HG03103 (cell line): ENCODE data around the gene HAPLN1.

Experiments used
- ATAC-seq: cut with Tn5 transposase; IDR thresholded peaks from one replicate; pipeline ENCODE4 v1.9.1; 2021; ENCODE audit warnings: low read depth; ENCODE audit not compliant: unreplicated experiment

HAPLN1 gene

DNA sequence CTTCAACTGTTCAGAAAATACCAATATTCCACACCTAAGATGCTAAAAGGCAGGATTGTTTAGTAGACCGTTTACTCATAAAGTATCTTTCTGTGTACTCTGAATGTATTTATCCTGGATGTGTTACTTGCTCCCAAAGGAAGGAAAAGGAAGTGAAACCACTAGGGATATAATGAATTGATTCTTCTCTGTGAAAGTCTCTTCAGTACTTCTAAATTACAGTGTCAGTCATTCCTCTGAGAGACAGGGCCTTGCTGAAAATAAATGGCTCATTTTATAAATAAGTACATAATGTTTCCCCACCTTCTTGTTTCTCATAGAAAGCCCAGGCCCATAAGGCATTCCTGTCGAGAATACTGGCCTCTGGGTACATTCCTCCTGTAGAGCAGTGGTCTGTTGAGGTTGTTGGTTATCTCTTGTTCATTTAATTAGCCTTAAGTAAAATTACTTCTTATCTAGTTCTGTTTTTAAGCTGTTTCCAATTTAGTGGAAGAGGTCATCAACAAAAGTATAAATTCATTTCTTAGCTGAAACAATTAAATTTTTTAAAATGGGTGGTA lies 1.6 kb downstream of the HAPLN1 start:
- no peak for ATAC-seq

DNA sequence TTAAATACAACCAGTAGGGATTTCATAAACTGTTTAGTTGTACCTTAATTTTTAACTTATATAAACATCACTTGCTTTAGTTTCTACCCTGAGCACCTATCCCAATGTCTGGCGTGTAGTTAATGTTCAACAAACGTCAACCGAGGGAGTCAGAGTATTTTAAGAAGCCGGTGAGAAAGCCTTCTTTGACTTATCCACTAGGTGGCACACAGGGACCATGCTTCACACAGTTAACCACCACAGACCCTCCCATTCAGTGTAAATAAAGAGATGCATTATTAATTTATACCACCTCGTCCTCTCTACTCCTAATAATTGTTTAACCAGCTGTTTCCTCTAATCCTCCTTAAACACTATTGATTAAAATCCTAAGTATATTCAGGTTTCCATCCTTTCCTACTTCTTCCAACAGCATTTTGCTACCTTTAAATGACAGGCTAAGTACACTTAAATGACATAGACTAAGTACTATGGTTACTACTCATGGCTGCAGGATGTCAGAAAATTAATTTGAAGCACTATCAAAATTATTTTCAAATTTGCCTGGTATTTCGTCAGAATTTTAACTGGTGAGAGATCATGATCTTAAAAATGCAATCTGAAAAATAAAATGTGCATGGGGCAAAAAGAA lies 2.3 kb downstream of the HAPLN1 start:
- peak; percentile 71 for ATAC-seq

DNA sequence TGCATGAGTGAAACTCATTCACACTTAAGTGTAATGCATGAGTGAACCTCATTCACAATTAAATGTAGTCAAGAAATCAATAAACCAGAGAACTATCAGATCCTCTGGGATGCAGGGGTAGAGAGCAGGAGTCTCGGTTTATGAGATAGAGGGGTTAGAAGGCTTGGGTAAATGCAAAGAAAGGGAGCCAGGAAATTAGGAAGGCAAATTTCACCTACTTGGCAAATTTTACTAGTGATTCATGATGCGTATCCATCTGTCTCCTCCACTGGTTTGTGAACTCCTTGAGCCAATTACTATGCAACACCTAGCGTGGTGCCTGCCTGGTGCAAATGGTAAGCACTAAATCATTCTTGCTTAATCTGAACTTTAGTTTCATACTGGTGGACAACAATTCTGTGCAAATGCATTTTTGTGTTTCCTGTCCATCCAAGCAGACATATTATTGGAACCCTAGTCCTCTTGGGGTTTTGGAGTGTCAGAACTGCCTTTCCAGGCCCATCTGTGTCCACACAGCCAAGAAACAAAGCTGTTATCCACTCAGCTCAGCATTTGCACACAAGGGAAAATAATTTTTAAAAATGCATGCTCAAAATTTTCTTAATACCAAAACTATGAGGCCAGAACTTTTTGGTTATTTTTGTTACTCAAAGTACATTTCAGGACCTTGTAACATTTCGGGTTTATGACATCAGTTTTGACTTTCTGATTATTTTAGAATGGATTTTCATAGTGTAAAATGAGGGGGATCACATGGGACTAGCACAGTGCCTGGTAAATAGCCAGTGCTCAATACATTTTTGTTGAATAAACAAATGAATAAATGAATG lies 5.2 kb downstream of the HAPLN1 start:
- no peak for ATAC-seq

DNA sequence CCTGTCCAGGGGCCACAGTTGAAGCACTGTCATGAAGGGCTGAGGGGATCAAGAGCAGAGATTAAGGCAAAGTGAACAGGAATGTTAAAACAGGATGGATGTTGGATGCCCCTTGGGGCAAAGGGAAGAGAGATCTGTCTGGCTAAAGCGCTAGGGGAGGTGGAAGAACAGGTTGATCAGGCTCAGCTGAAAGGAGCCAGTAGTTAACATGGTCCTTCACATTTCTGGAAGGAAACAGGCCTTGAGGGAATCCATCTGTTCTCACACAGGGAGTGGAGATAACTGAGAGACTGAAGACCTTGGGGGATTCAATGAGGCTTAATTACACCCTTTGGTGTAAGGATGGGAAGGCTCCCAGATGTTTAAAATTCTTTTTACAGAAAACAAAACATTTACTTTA lies 5.8 kb downstream of the HAPLN1 start:
- no peak for ATAC-seq

DNA sequence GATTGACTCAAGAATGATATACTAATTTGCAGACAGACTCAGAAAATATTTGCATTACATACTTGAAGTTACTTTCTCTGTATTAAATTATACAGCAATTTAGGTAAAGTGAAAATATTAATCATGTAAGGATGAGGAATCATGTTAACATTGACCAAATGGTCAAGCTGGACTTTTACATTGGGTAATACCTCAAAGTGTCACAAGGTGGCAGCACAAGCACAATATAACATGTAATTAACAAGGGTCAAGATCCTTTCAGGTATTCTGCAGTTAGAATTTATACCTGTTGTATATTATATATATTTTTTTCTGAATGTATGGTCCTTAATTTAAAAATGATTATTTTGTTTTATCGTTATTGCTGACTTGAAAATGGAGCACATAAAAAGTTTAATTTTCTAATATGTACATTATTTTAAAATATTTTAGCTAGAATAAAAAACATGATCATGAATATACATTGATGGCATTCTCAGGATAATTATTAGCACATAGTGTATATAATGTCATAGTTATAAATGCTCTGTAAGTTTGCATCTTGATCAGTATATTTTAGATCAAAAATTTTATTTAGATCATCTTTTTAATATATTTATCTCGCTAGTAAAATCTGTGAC lies 8.6 kb downstream of the HAPLN1 start:
- ATAC-seq: peak; percentile 63

DNA sequence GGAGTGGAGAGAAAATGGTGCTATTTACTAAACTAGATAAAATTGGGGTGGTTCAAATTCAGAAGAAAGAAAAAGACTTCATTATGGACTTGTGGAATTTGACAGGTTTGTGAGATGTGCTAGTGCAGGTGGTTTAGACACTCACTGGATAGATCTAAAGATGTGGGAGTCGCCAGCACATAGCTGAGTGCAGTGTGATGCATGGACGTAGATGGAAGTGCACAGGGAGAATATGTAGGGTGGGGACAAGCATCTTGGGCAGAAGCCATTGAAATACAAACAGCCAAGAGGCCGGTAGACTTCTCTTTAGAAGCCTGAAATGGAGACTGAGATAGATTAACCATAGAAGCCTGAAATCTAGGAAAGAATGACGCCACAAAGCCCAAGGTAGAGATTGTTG lies 10.7 kb downstream of the HAPLN1 start:
- no peak for ATAC-seq

DNA sequence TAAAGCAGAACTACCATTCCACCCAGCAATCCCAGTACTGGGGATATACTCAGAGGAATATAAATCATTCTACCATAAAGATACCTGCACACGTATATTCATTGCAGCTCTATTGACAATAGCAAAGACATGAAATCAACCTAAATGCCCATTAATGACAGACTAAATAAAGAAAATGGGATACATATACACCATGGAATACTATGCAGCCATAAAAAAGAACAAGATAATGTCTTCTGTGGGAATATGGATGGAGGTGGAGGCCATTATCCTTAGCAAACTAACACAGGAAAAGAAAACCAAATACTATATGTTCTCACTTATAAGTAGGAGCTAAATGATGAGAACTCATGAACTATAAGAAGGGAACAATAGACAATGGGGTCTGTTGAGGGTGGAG lies 12.5 kb downstream of the HAPLN1 start:
- no peak for ATAC-seq

DNA sequence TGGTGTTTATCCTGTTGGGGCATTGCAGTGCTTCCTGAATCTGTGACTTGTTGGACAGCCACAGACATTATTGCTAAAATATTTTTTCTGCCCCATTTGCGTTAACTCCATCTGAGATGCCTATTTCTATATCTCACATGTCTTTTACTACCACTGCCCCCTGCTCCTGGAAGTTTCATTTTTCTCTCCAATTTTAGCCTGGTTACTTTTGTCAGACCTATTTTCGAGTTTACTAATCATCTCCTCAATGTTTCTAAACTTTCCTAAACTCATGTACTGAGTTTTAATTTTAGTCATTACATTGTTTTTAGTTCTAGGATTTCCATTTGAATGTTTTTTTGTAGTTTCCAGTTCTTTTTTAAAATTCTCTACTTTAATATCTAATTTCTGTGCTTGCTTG lies 17.6 kb downstream of the HAPLN1 start:
- no peak for ATAC-seq

DNA sequence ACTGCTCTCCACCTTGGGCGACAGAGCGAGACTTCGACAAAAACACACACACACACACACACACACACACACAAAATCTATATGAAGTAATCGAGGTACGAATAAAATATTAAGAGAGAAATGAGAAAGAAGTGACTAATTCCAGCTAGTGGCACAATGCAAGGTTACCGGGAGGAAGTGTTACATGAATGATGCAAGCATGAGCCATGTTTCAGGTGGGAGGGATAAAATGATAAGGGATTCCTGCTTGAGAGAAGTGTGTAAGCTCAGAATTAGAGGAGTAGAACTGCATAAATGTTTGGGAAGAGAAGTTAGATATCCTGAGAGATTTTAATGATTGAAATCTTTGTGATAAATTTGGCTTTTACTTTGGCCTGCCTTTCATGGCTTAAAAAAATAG lies 18.8 kb downstream of the HAPLN1 start:
- no peak for ATAC-seq

DNA sequence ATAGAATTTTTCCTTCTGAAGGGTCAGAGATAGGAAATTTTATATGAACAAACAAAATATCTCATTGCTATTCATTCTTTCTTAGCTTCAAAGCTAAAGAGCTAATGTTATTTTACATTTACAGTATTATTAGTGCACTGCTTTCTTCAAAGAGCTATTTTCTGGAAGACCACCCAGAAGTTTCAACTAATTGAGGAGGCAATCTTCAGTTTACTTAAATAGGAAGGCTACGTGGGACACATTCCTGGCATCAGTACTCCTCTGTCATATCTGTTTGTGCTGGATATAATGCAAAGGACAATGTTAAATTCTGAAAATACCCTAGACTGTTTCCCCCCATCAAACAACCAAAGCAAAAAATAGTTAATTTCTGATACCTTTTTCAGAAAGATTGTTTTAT lies 30.8 kb downstream of the HAPLN1 start:
- no peak for ATAC-seq

DNA sequence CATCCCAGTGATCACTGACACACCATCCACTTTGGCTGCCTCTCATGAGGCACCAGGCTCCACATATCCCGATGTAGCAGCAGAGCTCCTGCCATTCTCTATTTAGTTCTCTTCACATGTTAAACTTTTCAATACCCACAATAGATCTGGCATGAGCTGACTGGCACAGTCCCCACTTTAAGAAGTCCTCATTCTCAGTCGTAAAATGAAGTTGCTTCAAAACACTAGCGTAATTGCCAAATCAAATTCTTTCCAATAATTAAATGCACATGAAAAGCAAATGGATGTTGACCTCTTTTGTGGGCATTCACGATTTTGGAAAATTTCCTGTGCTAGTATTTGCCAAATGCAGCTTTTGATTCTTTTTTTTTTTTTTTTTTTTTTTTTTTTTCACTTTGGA lies 32.4 kb downstream of the HAPLN1 start:
- ATAC-seq: no peak

DNA sequence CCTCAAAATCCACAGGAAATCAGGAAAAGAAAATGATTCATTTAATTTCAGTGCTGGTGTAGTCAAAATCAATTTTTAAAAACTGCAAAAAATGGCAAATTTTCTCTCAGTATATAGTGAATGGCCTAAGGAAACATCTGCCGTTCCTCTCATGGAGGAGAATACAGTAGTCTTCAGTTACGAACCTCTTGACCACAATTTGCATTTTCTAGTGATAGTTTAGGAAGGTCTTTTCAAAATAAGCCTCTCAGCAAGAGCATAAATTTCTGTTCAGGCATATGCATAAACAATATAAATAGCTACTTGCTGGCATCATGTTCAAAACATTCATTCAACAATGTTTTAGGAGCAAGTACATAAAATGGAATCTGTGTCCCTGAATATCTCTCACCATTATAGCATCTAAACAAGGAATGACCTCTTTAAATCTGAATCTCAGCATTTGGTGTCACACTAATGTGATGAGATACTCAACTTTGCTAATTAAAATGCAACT lies 33.5 kb downstream of the HAPLN1 start:
- ATAC-seq: no peak

DNA sequence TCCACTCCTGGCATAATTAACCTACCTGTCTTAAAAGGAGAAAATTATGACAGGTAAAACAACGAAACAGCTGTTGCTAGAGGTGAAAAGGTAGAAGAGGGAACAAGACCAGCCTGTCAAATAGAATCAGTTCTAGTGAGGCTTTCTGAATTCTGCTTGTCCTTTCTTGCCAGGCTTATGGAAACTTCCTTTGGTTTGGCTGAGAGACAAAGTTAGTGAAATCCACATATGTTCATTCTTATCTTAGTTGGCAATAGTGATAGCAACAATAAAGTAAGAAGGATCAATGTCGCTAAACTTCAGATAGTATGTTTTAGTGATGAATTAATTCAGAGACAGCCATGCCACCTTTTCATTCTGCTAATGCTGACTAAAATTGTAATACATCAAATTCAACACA lies 34.4 kb downstream of the HAPLN1 start:
- ATAC-seq: no peak

DNA sequence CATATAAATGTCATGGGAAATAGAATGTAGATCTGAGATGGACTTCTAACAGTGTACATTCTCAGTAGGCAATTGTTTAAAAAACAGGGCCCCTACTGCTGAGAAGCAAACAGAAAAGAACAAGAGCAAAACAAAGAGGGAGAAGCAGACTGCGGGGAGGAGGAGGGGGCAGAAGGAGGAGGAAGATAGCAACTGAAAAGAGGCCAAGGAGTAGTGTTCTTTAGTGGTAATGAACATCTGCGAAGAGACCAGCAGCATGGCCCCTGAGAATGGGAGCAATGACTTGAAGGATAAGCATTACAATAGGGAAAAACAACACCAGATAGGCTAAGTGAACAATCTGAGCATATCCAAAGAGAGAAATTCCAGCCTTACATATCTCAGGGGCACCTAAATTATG lies 36.8 kb downstream of the HAPLN1 start:
- ATAC-seq: no peak

DNA sequence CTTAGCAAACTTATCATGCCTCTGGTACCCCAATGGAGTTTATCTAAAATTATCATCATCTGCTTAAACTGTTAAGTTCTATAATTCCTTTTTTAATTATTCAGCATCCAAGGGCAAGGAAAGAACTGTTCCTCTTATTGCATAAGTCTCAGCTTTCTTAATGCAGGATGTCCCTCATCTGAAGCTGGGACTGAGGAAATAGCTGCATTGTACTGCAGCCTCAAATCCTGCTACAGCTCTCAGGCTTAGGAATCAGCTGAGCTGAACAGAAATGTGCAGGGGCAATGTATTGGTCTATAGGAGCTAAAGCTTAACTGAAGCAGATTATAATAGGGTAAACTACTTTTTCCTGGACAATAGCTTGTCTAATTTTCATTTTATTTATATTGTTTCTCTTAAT lies 48.0 kb downstream of the HAPLN1 start:
- ATAC-seq: no peak

DNA sequence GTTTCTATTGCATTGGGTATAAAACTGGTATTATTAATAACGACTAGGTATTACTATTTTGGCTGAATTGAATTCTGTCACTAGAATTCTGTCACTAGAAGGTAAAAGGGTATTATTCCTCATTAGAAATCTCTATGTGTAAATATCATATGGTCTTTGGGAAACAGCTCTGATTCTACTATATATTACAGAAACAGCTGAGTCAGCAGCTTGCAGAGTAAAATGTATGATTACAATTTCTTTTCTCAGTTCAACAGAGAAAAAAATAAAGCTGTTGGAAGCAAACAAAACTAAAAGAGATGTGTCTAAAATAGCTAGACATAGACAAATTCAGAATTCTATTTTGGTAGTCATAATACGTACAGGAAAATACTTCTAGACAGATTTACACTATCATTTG lies 48.5 kb downstream of the HAPLN1 start:
- ATAC-seq: no peak

DNA sequence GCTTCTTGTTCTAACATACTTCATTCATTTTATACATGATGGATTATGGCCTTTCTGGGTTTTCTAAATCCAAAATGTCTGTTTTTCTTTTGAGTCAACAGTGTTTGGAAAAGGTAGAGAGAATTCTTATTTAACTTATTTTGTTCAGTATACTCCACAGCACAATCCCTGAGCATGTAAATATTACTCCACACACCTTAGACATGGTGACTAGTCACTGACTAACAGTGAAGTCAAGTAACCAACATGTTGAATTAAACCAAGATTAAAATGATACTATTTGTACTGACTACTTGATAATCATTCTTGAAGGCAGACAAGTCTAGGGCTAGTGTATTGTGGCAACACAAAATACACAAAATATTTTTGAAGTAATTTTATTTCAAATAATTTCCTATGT lies 55.0 kb downstream of the HAPLN1 start:
- ATAC-seq: no peak

DNA sequence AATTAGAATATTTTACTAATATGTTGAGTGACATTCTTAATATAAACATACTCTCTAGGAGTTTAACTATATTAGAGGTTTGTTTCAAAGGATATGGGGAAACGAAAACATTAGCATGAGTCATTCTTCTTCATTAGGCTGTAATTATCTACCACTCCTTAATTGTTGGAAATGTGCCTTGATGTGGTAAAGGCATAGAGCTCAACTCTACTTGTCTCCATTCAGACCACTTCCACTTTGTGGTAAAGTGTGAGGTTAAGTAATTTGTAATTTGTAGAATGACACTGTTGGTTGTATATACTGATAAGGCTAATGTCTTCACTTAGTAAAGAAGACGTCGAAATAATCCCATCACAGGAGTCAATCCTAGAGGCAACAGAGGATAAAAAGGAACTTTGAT lies 58.1 kb downstream of the HAPLN1 start:
- peak; percentile 70 for ATAC-seq

DNA sequence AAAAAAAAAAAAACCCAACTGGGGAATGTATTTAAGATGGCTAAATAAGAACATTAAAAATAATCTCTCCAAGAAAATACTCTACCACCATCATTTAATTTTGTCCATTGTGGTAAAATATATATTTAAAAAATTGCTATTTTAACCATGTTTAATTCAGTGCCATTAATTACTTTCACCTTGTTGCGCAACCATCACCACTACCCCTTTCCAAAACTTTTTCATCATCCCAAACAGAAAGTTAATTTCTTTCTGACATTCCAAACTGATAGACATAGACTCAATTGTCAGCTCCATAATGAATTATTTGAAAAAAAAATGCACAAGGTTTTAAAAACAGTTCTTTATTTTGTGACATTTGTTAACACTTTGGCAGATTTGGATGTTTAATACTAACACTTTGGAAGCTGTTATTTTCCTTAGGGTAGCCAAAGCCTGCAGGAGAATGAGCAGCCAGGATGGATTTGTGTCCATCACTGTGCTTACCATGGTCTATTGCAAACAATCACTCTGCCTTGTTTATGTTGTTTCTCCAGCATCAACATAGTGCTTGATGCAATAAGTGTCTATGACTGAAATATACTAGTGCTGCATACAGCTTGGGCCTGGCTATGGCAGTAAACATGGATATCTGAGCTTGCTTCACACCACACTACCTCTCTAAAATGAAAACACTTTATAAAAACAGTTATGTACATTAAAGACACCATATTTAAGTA lies 62.7 kb downstream of the HAPLN1 start:
- no peak for ATAC-seq

DNA sequence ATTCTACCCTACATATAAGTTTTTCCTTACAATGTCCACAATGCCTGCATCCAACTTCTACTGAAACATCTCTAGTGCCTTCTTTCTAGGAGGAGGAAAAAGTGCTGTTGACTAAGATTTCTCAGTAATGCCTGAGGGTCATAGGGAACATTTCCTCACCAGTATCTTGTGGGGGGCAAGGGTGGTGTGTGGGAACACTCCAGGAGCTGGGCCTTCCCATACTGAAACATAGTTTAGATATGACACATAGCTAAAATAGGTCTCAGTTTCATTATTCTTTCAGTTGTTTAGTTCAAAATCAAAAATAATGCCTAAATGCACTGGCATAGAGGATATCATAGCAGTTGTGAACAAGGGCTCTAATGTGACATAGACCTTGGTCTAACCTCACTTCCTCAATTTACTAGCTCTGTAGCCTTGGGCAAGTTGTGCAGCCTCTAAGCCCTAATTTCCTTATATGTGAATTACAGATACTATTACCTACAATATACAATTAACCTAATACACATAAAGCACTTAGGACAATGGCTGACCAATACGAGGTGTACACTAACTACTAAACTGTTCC lies 66.1 kb downstream of the HAPLN1 start:
- peak; percentile 61 for ATAC-seq
